ENCODE data around the gene CLSTN3. TPM values are rescaled to one million over a fixed set of nuclear protein-coding genes. Genes with fewer than 3 reads are reported as not detected.

CLSTN3 gene
- total and polyA plus RNA-seq, 9 of the 15 experiments (the other 6 are each of a cell fraction or from before 2014, with no cell fraction given), result 0.08 to 23.2 (median 11.0) TPM

DNA sequence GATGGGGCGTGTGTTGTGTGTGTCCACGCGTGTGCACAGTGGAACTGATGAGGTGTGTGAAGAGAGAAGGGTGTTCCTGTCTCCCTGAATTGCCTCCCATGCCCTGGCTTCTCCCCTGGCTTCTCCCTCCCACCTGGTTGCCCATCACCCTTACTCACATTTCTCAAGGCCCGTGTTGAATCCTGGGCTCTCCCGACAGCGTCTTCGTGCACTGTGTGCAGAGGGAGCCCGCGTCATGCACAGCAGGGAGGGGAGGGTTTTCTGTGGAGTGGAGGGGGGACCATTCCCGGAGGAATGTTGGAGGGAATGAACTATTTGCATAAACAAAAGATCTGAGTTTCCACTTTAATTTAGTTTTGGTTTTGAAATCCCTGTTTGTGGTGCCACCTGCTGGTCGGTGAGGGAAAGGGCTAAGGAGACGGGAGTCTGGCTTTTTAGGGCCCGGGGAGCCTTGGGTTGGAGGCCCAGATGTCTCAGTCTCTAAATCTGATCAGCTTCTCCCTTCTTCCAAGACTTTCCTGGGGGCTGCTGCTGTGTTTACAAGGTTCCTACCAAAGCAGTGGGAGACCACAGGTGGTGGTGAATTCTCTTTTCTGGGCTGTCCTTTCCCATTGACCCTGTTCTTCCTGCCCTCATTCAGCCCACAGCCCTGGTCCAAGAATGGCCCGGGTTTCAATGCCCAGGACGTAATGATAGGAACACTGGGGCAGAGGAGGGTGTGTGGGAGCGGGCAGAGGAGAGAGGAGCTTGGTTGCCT lies 37.8 kb upstream of the CLSTN3 start, which contains the start of gene C1R (continued):
- TF ChIP-seq DNMT1 (IDR thresholded peaks at IDR 0.05), result no peak
- TF ChIP-seq MIER1 (IDR thresholded peaks at IDR 0.05; ENCODE audit: low read depth), result no peak
- TF ChIP-seq ZNF3 (CRISPR knock-in tag; IDR thresholded peaks at IDR 0.05), result no peak
- 0 out of 2 replicates have a peak, but pooled peaks have one; percentile 33 for TF ChIP-seq DEAF1 (CRISPR knock-in tag; IDR thresholded peaks at IDR 0.05)
- TF ChIP-seq TSC22D4 (tag; IDR thresholded peaks at IDR 0.05), result no peak
- no peak for TF ChIP-seq ZNF766 (CRISPR knock-in tag; conservative IDR thresholded peaks at IDR 0.05)
- TF ChIP-seq POLR2G (IDR thresholded peaks at IDR 0.05; ENCODE audit: low read depth, low read length), result peak; percentile 37; the same call in 1 of the 2 replicates
- TF ChIP-seq CTCFL (IDR thresholded peaks at IDR 0.05; ENCODE audit: borderline replicate concordance, insufficient read depth, low read depth, low read length, poor library complexity, severe bottlenecking), result peak; percentile 40
- no peak for TF ChIP-seq ZNF830 (CRISPR knock-in tag; IDR thresholded peaks at IDR 0.05)

All from K562 (cell line).